Astrocyte of the spinal cord (primary cell): ENCODE measurements around the gene GALK1.

Source experiments
- DNase-seq: peaks from one replicate; pipeline ENCODE4 v3.0.0; 2011; ENCODE audit warnings: low read depth, low spot score
- H3K4me3 ChIP-seq: 2 replicates; pipeline ENCODE4 v1.5.1; 2011; ENCODE audit warnings: low read depth, mild to moderate bottlenecking, low read length, moderate library complexity
- in situ Hi-C: cut with HindIII; loops from 2 replicates; pipeline ENCODE4 v1.10.0; 2017; ENCODE audit warnings: low sequenced_read_pairs
- TF ChIP-seq, protein P1 (sequence below): IDR thresholded peaks from 2 replicates; pipeline ENCODE4 v1.5.1; 2012; ENCODE audit warnings: low read depth, mild to moderate bottlenecking, low read length, inconsistent platforms

Gene GALK1

DNA sequence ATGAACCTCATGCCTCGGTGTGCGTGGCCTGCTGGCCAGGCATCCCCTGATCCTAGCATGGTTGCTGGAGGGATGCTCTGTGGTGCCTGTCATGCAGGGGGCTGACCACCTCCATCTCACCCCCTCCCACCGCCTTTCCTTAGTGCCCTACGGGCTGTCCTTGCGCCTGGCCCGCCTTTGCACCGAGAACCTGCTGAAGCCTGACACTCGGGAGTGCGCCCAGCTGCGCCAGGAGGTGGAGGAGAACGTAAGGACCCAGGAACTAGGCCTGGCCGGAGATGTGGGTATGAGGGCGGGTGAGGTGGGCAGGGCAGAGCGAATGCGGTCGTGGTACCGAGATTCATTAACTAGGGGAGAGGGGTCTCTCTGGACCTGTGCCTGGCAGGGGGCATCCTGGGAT is 24.8 kb downstream of the GALK1 start:
- in situ Hi-C loops: no loop called here
- DNase-seq: no peak
- no peak overlapping the region for H3K4me3 ChIP-seq
- TF ChIP-seq, protein P1, sequence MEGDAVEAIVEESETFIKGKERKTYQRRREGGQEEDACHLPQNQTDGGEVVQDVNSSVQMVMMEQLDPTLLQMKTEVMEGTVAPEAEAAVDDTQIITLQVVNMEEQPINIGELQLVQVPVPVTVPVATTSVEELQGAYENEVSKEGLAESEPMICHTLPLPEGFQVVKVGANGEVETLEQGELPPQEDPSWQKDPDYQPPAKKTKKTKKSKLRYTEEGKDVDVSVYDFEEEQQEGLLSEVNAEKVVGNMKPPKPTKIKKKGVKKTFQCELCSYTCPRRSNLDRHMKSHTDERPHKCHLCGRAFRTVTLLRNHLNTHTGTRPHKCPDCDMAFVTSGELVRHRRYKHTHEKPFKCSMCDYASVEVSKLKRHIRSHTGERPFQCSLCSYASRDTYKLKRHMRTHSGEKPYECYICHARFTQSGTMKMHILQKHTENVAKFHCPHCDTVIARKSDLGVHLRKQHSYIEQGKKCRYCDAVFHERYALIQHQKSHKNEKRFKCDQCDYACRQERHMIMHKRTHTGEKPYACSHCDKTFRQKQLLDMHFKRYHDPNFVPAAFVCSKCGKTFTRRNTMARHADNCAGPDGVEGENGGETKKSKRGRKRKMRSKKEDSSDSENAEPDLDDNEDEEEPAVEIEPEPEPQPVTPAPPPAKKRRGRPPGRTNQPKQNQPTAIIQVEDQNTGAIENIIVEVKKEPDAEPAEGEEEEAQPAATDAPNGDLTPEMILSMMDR: no peak

DNA sequence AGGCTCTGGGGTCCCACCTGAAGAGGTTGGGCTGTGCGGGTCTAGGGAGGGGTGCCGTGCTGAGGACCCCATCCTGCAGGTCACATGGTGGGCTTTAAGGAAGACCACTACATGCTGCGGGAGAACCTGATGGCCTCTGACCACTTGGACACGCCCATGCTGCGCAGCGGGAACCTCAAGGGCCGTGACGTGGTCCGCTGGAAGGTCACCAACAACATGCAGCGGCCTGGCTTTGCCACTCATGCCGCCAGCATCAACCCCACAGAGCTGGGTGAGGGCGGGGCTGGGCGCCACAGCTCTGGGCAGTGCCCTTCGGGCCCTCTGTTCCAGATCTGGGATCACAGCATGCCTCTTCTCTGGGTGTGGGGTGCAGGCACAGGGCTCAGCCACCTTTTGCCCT is 25.2 kb downstream of the GALK1 start:
- TF ChIP-seq, protein P1: no peak
- DNase-seq: no peak
- in situ Hi-C loops: no loop called here
- H3K4me3 ChIP-seq: no peak overlapping the region

DNA sequence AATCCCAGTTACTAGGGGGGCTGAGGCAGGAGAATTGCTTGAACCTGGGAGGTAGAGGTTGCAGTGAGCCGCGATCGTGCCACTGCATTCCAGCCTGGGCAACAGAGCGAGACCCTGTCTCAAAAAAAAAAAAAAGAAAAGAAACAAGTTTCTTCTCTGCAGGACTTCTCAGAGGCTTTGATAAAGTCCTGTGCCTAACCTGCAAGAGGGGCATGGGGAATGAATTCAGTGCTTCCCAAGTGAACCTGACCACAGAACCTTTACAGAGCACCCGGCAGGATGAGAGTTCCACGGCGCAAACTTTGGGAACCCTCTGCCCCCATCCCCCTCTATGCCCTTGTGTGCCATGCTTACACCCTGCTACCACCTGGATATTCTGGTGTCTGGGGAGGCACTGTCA is 25.8 kb downstream of the GALK1 start:
- no peak for DNase-seq
- H3K4me3 ChIP-seq: no peak overlapping the region
- in situ Hi-C loops: no loop called here
- TF ChIP-seq, protein P1: no peak

DNA sequence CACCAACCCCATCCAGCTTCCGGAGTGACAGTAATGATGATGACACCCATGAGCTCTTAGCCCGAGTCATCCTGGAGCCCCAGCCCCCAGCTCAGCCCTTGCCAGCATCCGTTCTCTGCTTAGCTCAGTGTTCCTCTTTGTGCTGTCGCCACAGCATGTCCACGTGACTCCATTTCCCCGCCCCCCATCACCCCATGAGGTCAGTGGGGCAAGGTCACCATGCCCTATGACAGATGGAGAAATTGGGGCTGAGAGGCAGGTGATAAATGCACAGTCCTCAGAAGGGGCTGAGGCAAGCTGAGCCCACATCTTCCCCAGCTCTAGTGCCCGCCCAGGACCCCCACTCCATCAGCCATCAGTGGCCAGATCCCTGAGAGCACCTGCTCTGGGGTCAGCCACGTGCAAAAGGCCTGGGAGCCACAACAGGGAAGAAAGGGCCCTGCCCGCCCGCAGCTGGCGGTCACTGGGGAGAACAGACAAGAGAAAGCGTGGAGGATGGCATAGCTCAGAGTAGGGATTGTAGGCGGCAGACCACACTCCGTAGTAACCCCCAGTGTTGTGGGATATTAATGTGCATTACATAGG is 26.7 kb downstream of the GALK1 start:
- no peak overlapping the region for H3K4me3 ChIP-seq
- in situ Hi-C loops: no loop called here
- DNase-seq: no peak
- TF ChIP-seq, protein P1: no peak

DNA sequence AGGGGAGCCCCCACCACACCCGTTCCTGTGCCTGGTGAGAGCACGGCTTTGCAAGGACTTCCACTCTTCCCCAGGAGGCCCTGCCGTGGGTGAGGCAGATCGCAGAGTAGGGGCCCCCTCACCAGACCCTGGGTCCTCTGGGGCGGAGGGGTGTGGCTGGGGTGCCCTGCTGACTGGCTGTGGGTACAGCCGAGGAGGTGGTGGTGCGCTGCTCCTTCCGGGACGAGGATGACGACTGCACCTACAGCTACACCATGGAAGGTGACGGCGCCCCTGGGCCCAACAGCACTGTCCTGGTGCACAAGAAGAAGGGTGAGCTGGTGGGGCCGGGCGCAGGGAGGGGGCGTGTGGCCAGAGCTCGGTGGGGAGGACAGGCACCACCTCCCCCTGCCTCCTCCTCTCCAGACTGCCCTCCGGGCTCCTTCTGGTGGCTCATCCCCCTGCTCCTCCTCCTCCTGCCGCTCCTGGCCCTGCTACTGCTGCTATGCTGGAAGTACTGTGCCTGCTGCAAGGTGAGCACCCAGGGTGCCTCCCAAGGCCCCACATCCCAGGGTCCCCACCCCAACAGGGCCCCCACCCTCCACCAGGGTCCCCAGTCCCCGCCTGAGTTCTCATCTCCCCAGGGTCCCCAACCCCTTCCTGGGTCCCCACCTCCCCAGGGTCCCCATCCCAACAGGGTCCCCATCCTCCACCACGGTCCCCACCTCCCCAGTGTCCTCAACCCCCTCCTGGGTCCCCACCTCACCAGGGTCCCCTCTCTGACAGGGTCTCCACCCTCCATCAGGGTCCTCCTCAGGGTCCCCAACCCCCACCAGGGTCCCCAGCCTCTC is 27.6 kb downstream of the GALK1 start:
- H3K4me3 ChIP-seq: no peak overlapping the region
- in situ Hi-C loops: no loop called here
- TF ChIP-seq, protein P1: no peak

DNA sequence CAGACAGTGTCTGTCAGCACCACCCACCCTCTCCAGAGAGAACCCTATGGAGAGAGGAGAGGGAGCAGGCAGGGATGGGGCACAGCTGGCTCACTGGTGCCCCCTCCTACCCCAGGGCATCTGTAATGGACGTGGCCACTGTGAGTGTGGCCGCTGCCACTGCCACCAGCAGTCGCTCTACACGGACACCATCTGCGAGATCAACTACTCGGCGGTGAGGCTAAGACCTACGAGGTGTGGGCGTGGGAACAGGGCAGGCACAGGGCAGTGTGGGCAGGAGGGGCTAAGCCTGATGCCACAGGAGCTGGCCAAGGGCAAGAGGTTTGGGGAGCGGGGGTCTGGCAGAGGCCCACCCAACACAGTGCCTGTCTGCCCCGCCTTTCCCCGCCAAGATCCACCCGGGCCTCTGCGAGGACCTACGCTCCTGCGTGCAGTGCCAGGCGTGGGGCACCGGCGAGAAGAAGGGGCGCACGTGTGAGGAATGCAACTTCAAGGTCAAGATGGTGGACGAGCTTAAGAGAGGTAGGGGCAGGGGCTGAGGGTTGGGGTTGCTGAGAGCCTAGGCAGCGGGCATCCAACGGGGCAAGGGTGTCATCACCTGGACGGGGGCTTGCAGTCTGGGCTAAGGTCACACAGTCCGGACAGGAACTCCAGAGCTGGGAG is 28.7 kb downstream of the GALK1 start:
- H3K4me3 ChIP-seq: no peak overlapping the region
- in situ Hi-C loops: no loop called here
- DNase-seq: no peak
- TF ChIP-seq, protein P1: no peak

More for the DNA sequence above, 27.6 kb downstream of the GALK1 start:
- no peak for DNase-seq
